GM12878 (cell line): ENCODE data around the gene HCK. TPM values are rescaled to one million over a fixed set of nuclear protein-coding genes. Genes with fewer than 3 reads are reported as not detected.

Source experiments
- BHLHE40 ChIP-seq, 2 experiments: fragments of 450-650 bp in 1 of 2; IDR thresholded peaks; 2 replicates each; pipeline ENCODE4 v1.6.1; 2011 to 2017; ENCODE audit warnings: low read depth in 2 of 2, borderline replicate concordance in 1 of 2, improper control_type of control experiment in 1 of 2, low read length in 1 of 2, mild to moderate bottlenecking in 1 of 2
- CHD1 ChIP-seq: IDR thresholded peaks from 2 replicates; pipeline ENCODE4 v1.6.1; 2012; ENCODE audit warnings: low read depth, low read length, improper control_type of control experiment
- CREB1 ChIP-seq: IDR thresholded peaks from 2 replicates; pipeline ENCODE4 v1.6.1; 2012; ENCODE audit warnings: low read depth, mild to moderate bottlenecking, inconsistent platforms
- CTCF ChIP-seq, 3 experiments: IDR thresholded peaks in 2 of 3; conservative IDR thresholded peaks in 1 of 3; 2 replicates each; pipeline ENCODE4 v1.5.1; 2011; ENCODE audit warnings: low read depth in 3 of 3, low read length in 3 of 3, mild to moderate bottlenecking in 3 of 3, control low read depth in 2 of 3, moderate library complexity in 2 of 3, inconsistent platforms in 1 of 3, mixed read lengths in 1 of 3; ENCODE audit not compliant: control insufficient read depth in 2 of 3, insufficient read depth in 1 of 3; ENCODE audit errors: extremely low read depth in 1 of 3
- EP300 ChIP-seq, 2 experiments: fragments of 150-350 bp in 1 of 2; IDR thresholded peaks; 2 replicates each; pipeline ENCODE4 v1.6.1; 2011 to 2012; ENCODE audit warnings: low read depth in 2 of 2, low read length in 2 of 2, borderline replicate concordance in 1 of 2, improper control_type of control experiment in 1 of 2, inconsistent platforms in 1 of 2; ENCODE audit not compliant: control insufficient read depth in 1 of 2
- FOXM1 ChIP-seq: IDR thresholded peaks from 2 replicates; pipeline ENCODE4 v1.6.1; 2012; ENCODE audit warnings: low read depth, mild to moderate bottlenecking, inconsistent platforms, low read length, moderate library complexity
- HCFC1 ChIP-seq: fragments of 150-350 bp; IDR thresholded peaks from 2 replicates; pipeline ENCODE4 v1.6.1; 2014; ENCODE audit warnings: low read length
- NFIC ChIP-seq: IDR thresholded peaks from 2 replicates; pipeline ENCODE4 v1.6.1; 2012; ENCODE audit warnings: low read depth, mild to moderate bottlenecking, inconsistent platforms, low read length, moderate library complexity
- PBX3 ChIP-seq: IDR thresholded peaks from 2 replicates; pipeline ENCODE4 v1.6.1; 2011; ENCODE audit warnings: mild to moderate bottlenecking, low read depth, low read length, moderate library complexity; ENCODE audit not compliant: insufficient replicate concordance
- PML ChIP-seq: IDR thresholded peaks from 2 replicates; pipeline ENCODE4 v1.6.1; 2012; ENCODE audit warnings: low read length, inconsistent platforms
- POLR2AphosphoS5 ChIP-seq: IDR thresholded peaks from 2 replicates; pipeline ENCODE4 v1.6.1; 2011; ENCODE audit warnings: mild to moderate bottlenecking, low read length, inconsistent platforms
- SMAD1 ChIP-seq: fragments of 450-650 bp; IDR thresholded peaks from 2 replicates; pipeline ENCODE4 v1.6.1; 2018; ENCODE audit warnings: mild to moderate bottlenecking, low read depth; ENCODE audit not compliant: partially characterized antibody
- SMC3 ChIP-seq: IDR thresholded peaks from 2 replicates; pipeline ENCODE4 v1.6.1; 2011; ENCODE audit warnings: low read length, improper control_type of control experiment, borderline replicate concordance
- ZBTB4 ChIP-seq: fragments of 450-650 bp; formaldehyde crosslinking; IDR thresholded peaks from 2 replicates; pipeline ENCODE4 v1.4.0; 2022; ENCODE audit warnings: mild to moderate bottlenecking, moderate library complexity
- polyA plus RNA-seq, 11 experiments: library from polyadenylated mRNA; depleted of rRNA in 4 of 11; unstranded in 6 of 11; stranded (reverse) in 5 of 11; fragments of >200 nt; fragmentation: Nextera tagmentation in 4 of 11; fragmentation: Illumina TruSeq in 1 of 11; extraction: Ambion mirVana in 4 of 11; extraction: Trizol in 1 of 11; gene quantifications; 1 replicate in 1 of 11; 2 replicates in 10 of 11; pipeline versions ENCODE4 v1.2.1 to v1.2.3, GENCODE V29; 2011 to 2016; ENCODE audit warnings: inconsistent platforms in 2 of 11, missing spikeins in 2 of 11, low read depth in 1 of 11
- total RNA-seq, 4 experiments: library from RNA; depleted of rRNA in 3 of 4; stranded (reverse); fragments of >200 nt in 3 of 4; fragmentation: Illumina TruSeq in 1 of 4; extraction: Trizol in 1 of 4; gene quantifications; 2 replicates each; pipeline versions ENCODE4 v1.2.1 to v1.2.3, GENCODE V29; 2013 to 2021
- TF ChIP-seq, protein P1 (sequence below): fragments of 450-650 bp; IDR thresholded peaks from 2 replicates; pipeline ENCODE4 v1.6.1; 2018; ENCODE audit warnings: borderline replicate concordance, mild to moderate bottlenecking; ENCODE audit not compliant: partially characterized antibody

The HCK gene
- total and polyA plus RNA-seq, 10 of the 15 experiments (the other 5 are each of a cell fraction or from before 2014, with no cell fraction given) = 1.3 to 30.3 (median 18.5) TPM

DNA sequence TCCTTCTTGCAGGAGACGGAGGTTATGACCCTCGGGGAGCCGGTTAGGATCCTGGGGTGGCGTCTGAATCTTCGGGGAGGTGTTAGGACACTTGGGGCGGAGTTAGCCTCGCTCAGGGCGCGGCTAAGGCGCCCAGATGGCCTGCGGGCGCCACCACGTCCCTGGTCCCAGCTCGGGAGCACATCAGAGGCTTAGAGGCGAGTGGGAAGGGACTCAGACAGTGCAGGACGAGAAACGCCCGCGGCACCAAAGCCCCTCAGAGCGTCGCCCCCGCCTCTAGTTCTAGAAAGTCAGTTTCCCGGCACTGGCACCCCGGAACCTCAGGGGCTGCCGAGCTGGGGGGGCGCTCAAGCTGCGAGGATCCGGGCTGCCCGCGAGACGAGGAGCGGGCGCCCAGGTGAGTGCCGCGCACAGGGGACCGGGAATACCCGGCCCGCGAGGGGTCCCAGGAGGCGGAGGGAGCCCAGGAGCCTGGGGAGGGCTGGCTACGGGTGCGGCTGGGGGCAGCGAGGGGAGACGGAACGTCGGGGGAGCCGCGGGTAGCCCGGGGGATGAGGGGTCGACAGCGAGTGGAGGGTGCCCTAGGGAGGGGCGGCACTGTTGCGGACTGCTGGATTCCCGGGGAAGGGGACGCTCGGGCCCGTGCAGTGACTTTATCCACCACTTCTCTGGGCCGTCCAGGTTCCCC lies at the start of gene HCK (continued):
- TF ChIP-seq CTCF (IDR thresholded peaks at IDR 0.05 in 2 of 3, conservative IDR thresholded peaks at IDR 0.05 in 1 of 3; ENCODE audit: control insufficient read depth in 2 of 3, extremely low read depth in 1 of 3, insufficient read depth in 1 of 3, low read depth in 3 of 3, low read length in 3 of 3) (peak in 1 of 3 experiments; percentile 5; a peak in 1 of 6 replicates), POLR2AphosphoS5 (peak; percentile 59; the same call in 1 of the 2 replicates), NFIC (no peak), EP300 (IDR thresholded peaks at IDR 0.05; ENCODE audit: borderline replicate concordance in 1 of 2, control insufficient read depth in 1 of 2, low read depth in 2 of 2, low read length in 2 of 2) (no peak), SMAD1 (no peak), SMC3 (no peak), CREB1 (no peak), CHD1 (no peak), FOXM1 (no peak), PML (0 out of 2 replicates have a peak, but pooled peaks have one; percentile 32), HCFC1 (no peak), BHLHE40 (IDR thresholded peaks at IDR 0.05; ENCODE audit: borderline replicate concordance in 1 of 2, low read depth in 2 of 2, low read length in 1 of 2) (peak in 1 of 2 experiments; percentile 9; a peak in 1 of 4 replicates), ZBTB4 (CRISPR knock-in tag) (0 out of 2 replicates have a peak, but pooled peaks have one; percentile 29), PBX3 (no peak)
- TF ChIP-seq, protein P1, sequence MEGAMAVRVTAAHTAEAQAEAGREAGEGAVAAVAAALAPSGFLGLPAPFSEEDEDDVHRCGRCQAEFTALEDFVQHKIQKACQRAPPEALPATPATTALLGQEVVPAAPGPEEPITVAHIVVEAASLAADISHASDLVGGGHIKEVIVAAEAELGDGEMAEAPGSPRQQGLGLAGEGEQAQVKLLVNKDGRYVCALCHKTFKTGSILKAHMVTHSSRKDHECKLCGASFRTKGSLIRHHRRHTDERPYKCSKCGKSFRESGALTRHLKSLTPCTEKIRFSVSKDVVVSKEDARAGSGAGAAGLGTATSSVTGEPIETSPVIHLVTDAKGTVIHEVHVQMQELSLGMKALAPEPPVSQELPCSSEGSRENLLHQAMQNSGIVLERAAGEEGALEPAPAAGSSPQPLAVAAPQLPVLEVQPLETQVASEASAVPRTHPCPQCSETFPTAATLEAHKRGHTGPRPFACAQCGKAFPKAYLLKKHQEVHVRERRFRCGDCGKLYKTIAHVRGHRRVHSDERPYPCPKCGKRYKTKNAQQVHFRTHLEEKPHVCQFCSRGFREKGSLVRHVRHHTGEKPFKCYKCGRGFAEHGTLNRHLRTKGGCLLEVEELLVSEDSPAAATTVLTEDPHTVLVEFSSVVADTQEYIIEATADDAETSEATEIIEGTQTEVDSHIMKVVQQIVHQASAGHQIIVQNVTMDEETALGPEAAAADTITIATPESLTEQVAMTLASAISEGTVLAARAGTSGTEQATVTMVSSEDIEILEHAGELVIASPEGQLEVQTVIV = no peak
